Measurements from ENCODE around the gene TNKS1BP1.

DNA sequence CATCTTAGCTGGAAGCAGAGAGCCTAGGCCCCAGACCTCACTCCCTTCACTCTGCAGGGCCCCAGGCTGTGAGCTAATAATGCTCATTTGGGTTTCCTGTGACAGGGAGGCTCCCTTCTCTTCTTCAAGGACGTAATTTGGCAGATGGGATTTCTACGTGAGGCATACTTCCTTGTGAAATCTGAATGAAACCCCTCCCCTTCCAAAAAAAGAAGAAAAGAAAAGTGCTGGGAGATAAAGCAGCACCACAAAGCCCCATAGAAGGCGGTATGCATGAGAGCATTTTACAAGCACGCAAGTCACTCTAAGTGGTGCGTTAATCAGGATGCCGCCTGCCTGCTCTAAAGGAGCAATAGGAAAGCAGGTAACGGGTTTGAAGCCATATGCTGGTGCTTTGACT is 19.1 kb upstream of the TNKS1BP1 start:
- TF ChIP-seq, protein P1, sequence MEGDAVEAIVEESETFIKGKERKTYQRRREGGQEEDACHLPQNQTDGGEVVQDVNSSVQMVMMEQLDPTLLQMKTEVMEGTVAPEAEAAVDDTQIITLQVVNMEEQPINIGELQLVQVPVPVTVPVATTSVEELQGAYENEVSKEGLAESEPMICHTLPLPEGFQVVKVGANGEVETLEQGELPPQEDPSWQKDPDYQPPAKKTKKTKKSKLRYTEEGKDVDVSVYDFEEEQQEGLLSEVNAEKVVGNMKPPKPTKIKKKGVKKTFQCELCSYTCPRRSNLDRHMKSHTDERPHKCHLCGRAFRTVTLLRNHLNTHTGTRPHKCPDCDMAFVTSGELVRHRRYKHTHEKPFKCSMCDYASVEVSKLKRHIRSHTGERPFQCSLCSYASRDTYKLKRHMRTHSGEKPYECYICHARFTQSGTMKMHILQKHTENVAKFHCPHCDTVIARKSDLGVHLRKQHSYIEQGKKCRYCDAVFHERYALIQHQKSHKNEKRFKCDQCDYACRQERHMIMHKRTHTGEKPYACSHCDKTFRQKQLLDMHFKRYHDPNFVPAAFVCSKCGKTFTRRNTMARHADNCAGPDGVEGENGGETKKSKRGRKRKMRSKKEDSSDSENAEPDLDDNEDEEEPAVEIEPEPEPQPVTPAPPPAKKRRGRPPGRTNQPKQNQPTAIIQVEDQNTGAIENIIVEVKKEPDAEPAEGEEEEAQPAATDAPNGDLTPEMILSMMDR (IDR thresholded peaks at IDR 0.05) = no peak
- no peak for TF ChIP-seq ZFX (IDR thresholded peaks at IDR 0.05; ENCODE audit: borderline replicate concordance)
